GM18868 (cell line): ENCODE results near the gene RPS15.
"Not testable (repeated sequence)": the region's sequence is repeated elsewhere in the genome, so short reads cannot be mapped to it uniquely, and the experiment has no call there.

Source experiments
- ATAC-seq: cut with Tn5 transposase; IDR thresholded peaks from one replicate; pipeline ENCODE4 v1.9.1; 2021; ENCODE audit warnings: mild to moderate bottlenecking, moderate library complexity; ENCODE audit not compliant: unreplicated experiment

Gene RPS15

DNA sequence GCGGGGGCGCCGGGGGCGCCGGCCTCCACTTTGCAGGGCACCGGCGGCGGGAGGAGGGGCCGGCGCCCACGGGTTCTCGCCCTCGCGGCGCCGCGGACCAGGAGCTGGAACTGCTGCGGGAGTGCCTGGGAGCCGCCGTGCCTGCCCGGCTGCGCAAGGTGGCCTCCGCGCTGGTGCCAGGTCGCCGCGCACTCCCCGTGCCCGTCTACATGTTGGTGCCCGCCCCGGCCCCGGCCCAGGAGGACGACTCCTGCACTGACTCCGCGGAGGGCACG lies 29.0 kb downstream of the RPS15 start:
- ATAC-seq: no peak

DNA sequence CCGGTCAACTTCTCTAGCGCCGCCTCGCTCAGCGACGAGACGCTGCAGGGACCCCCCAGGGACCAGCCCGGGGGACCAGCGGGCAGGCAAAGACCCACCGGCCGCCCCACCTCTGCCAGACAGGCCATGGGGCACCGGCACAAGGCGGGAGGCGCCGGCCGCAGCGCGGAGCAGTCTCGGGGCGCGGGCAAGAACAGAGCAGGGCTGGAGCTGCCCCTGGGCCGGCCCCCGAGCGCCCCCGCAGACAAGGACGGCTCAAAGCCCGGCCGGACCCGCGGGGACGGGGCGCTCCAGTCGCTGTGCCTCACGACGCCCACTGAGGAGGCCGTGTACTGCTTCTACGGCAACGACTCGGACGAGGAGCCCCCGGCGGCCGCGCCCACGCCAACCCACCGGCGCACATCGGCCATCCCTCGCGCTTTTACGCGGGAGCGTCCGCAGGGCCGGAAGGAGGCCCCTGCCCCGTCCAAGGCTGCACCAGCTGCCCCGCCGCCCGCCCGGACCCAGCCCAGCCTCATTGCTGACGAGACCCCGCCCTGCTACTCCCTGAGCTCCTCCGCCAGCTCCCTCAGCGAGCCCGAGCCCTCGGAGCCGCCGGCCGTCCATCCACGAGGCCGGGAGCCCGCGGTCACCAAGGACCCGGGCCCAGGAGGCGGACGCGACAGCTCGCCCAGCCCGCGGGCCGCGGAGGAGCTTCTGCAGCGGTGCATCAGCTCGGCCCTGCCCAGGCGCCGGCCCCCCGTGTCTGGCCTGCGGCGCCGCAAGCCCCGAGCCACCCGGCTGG lies 29.5 kb downstream of the RPS15 start:
- no peak for ATAC-seq

DNA sequence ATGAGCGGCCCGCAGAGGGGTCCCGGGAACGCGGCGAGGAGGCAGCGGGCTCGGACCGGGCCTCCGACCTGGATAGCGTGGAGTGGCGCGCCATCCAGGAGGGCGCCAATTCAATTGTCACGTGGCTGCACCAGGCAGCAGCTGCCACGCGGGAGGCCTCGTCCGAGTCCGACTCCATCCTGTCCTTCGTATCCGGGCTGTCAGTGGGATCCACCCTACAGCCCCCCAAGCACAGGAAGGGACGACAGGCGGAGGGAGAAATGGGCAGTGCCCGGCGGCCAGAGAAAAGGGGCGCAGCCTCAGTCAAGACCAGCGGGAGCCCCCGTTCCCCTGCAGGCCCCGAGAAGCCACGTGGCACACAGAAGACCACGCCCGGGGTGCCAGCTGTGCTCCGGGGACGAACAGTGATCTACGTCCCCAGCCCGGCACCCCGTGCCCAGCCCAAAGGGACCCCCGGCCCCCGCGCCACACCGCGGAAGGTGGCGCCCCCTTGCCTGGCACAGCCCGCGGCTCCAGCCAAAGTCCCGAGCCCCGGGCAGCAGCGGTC lies 30.2 kb downstream of the RPS15 start:
- no peak for ATAC-seq

DNA sequence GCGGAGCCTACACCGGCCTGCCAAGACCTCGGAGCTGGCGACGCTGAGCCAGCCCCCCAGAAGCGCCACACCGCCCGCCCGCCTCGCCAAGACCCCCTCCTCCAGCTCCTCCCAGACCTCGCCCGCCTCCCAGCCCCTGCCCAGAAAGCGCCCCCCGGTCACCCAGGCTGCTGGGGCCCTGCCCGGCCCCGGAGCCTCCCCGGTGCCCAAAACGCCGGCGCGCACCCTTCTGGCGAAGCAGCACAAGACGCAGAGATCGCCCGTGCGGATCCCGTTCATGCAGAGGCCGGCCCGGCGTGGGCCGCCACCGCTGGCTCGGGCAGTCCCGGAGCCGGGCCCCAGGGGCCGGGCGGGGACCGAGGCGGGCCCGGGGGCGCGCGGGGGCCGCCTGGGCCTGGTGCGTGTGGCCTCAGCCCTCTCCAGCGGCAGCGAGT lies 30.6 kb downstream of the RPS15 start:
- no peak for ATAC-seq

DNA sequence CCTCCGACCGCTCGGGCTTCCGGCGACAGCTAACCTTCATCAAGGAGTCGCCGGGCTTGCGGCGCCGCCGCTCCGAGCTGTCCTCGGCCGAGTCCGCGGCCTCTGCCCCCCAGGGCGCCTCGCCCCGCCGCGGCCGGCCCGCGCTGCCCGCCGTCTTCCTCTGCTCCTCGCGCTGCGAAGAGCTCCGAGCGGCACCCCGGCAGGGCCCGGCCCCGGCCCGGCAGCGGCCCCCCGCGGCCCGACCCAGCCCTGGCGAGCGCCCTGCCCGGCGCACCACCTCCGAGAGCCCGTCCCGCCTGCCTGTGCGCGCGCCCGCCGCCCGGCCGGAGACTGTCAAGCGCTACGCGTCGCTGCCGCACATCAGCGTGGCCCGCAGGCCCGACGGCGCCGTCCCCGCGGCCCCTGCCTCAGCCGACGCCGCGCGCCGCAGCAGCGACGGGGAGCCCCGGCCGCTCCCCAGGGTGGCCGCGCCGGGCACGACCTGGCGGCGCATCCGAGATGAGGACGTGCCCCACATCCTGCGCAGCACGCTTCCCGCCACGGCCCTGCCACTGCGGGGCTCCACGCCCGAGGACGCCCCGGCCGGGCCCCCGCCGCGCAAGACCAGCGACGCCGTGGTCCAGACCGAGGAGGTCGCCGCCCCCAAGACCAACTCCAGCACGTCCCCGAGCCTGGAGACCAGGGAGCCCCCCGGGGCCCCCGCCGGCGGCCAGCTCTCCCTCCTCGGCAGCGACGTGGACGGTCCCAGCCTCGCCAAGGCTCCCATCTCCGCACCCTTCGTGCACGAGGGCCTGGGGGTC lies 31.3 kb downstream of the RPS15 start:
- ATAC-seq: no peak

DNA sequence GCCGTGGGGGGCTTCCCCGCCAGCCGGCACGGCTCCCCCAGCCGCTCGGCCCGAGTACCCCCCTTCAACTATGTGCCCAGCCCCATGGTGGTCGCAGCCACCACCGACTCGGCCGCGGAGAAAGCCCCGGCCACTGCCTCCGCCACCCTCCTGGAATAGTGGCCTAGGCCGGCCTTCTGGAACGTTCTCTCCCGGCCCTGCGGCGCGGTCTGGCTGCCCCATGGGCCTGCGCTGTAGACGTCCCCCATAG lies 31.8 kb downstream of the RPS15 start:
- ATAC-seq: no peak

DNA sequence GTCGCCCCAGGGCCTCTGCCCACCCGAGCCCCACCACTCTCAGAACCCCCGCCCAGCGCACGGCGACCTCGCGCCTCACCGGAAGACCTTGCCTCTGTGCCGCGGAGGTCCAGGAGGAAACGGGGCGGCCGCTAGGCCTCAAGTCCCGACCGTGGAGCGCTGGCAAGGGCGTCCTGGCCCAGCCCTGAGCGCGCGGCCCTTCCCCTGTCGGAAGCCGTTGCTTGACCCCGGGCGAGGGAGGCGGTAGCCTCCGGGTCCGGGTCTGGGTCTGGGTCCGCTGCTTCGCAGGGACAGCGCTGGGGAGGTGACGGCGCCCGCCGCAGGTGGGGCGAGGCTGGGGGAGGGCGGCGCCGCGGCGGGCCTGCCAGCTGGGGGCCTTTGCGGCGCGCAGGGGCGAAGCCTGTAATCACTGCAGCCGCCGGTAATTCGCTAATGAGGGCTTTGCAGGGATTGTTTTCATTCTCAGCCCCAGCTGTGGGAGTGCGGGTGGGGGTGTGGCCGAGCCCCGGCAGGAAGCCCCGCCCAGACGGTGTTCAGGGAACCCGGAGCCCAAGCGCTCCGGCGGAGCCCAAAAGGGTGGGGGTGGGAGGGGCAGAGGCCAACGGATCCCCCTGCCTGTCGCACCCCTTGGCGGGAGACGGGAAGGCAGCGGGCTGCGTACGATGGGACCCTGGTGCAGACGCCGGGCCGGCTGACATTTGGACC lies 32.3 kb downstream of the RPS15 start:
- ATAC-seq: no peak

DNA sequence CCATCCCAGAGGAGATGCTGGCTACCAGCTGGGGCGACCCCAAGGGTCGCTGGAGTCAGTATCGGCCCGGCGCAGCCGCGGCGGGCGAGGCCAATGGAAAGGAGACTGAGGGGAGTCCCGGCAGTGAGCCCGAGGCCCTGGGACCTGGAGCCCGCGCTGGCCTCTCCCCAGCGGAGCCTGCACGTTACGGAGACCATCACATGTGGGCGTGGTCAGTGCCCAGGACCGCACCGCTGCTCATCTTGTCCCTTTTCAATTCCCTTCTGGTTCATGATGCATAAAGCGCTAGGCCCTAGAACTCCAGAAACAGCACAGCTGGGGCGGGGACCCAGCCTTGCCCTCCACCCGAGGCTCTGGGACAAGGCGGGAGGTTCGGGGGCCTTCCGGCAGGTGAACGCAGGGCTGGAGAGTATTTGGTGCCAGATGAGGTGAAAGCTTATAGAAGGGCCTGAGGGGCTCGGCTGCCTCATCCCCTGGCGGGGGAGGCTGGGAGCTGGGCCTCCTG lies 32.9 kb downstream of the RPS15 start:
- no peak for ATAC-seq

DNA sequence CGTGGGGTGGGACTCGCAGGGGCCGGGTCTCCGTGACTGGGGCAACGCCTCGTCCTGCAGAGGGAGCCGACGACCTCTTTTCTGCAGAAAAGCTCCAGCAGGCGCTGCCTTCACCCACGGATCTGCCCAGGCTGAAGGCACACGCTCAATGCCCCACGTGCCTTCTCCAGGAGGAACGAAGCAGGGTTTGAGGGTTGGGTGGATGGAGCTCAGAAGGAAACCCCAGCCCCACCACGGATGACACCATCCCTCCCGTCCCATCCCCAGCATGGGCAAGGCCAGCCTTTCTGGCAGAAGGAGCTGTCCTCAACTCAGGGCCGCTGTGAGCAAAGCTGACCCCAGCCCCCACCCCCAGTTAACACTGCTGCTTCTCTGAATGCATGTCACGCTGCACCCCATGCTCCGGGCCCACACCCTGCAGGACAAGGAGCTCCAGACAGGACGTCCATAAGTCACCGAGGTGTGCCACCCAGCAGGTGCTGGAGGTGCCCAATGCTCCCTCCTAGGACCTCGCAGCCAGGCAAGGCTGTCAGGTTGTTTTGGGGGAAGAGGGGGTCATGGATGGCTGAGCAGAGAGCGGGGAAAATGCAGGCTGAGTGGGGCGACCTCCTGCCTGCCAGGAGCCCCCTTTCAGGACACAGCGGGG lies 33.4 kb downstream of the RPS15 start:
- ATAC-seq: no peak

DNA sequence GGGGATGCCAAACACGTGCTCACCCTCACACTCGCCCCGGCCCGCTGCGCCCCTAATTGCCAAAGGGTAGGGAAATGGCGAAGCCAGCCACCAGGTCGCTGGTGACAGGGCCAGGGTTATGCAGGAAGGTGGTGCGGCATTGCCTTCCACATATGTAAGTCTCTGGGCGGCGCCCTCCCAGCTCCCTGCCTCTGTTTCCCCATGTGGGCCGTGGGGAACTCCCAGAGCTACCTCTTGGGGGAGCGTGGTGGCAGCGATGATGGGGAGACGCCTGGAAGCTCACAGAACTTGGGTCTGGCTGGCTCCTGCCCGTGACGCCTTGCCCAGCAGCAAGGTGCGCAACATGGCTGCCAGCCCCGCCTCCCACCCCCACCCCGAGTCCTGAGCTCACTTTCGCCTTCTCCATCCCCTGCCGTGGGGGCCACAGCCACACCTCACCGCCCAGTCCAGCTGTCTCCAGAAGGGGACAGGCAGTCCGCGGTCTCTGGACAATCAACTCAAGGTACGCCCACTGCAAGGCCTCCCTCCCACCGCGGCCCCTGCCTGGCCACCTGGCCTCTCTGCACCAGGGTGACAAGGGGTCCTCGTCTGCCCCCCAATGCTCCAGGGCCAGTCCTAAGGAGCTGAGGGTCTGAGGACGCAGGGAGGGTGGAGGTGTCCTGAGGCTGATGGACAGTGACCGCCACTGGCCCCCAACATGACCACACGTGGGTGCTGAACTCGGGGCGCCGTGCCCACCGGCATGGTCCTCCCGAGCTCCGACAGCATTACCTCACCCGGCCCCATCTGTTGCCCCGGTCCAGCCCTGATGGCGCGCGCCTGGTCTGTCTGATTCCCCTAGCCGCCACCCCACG lies 34.3 kb downstream of the RPS15 start:
- no peak for ATAC-seq

DNA sequence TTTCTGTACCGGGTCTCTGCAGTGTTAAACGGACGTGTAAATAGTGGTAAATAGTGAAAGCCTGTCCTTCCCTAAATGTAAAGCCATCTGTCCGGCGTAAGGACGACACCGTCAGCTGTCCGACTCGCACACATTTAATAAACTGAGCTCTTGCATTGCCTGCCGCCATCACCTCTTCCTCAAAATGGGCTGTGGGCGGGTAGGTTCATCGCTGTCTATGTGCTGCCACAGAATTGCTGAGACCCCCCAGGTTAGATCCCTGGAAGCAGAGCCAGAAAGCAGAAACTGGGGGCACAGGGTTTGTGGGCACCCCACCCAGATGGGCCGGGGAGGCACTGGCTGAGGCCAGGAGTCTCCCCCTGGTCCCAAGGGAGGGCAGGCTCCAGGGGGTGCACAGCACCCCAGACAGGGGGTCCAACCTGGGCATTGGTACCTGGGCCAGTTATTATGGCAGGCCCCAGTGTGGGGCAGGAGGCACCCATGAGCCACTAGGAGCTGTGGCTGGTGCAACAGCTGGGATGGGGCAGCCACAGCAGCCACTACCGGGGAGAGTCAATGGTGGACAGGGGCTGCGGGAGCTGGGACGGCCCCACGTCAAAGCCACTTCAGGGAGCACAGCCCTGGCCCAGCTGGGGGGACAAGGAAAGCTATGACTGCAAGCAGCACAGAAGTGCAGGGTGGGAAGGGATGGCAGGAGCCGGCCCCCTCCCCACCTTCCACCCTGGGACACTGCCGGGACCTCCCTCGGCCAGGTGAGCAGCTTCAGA lies 35.1 kb downstream of the RPS15 start:
- no peak for ATAC-seq

DNA sequence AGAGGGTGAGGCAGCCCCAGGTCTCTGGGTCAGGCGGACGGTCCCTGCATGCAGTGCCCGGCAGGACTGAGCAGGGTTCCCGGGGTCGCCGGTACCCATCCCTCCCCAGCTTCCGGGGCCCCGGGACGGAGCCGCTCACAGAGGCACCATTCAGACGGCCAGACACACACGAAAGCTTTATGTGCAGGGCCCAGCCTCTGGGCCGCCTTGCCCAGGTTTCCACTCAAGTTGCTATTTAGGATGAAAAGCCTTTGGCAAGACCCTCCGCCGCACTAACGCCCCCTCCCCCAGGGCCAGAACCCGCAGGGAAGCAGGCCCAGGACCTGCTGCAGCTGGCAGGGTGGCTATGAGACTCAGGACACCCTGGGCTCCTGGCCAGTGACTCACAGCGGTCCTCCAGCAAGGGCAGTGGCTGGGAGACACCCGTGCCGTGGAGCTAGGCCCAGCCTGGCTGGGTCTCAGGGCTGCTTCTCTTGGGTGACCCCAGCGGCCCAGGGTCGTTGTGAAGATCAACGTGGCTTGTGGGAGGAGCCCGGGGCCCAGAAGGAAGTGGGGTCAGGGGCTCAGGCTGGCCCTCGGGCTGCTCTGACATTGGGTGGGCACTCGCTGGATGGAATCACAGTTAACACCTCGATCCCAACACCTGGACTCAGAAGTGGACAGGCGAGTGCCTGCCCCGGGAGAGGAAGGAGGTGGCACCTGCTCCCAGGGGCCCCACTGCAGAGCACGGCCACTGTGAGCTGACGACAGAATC lies 36.0 kb downstream of the RPS15 start:
- no peak for ATAC-seq

DNA sequence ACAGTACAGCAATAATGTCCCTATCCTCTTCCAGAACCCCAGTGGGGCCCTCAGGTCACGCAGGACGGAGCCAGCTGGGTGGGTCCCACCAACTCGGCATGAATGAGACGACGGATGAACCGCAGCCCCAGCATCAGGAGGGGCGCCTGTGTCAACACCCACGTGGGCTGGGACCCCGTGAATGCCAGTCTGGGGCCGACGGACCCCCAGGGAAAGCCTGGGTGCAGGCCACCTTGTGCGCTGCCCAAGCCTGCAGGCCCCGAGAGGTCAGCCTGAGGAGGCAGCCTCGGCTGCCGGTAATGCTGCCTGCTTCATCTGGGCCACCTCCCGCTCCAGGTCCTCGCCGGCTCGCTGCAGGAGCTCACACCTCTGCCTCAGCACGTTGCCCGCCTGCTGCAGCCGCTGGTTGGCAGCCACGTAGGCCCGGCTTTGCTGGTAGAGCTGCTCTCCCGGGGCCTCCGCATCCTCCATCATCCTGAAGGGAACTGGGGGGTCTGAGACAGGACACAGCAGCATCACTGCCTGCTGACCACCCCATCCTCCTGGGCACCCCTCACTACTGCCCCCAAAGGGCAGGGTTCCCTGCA lies 36.7 kb downstream of the RPS15 start:
- no peak for ATAC-seq

DNA sequence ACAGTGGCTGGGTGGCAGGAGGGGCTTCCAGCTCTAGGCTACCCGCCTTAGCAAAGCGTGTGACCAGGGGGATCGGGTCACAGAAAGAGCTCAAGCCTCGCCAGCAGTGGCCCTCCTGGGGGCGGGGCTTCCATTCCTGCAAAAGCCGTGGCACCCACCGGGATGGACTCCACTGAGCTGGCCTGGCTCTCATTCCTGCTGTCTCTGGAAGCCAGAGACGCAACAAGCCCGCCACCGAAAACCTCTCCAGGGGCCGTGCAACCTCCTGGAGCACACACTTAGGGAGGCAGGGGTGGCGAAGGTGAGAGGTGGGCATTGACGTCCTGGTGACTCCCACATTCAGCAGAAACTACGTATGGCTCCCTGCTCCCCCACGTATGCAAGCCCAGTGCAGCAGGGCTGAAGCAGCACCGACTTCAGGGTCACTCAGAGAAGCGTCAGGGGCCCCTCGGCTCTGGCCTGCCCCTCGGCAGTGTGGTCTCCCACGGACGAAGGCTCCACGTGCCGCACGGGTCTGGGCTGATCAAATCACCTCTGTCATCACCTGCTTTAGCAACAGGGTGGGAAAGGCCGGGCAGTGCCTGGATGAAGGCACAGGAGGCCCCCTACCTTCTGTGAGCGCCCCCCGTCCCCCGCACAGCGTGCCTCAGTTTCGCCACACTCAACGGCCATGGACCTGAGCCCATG lies 37.7 kb downstream of the RPS15 start:
- no peak for ATAC-seq

DNA sequence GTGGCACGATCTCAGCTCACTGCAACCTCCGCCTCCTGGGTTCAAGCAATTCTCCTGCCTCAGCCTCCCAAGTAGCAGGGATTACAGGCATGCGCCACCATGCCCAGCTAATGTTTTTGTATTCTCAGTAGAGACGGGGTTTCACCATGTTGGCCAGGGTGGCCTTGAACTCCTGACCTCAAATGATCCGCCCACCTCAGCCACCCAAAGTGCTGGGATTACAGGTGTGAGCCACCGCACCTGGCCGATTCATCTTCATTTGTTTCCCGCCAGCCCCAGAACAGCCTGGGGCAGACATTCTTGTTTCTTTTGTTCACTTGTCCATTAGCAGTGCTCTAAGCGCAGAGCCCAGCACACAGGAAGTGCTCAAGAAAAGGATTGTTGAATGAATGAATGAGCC lies 38.9 kb downstream of the RPS15 start:
- not testable (repeated sequence) for ATAC-seq

DNA sequence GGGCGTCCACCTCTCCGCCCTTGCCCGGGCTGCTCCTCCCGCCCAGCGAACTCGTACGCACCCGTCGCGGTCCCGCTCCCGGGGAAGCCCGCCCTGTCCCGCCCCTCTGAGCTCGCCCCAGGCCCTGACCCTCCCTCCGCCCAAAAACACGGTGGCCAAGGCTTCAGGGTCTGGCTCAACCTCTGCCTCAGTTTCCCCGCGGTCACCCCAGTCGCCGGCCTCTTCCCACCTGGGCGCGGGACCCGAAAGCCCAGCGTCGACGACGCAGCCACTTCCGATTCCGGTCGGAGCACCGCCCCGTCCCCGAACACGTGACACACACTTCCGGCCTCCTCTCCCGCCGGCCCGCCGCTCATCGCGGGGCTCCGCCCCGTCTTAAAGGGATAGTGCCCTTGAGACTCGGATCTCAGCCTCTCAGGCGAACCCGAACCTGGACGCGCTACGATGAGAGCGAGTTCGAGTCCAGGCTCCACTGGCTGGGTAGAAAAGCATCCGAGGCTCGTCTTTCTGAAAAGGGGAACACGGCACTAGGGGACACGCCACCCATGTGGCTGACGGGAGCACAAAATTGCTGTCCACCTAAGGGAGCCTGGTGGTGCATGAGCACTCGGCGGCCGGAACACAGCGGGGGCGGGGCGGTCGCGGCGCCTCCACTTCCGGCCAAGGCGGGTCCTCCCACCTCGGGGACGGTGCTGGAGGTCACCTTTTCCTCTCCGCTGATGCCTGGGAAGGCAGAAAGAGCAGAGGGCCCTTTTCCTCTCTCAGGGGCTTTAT lies 40.9 kb downstream of the RPS15 start, which contains the start of gene C19orf25:
Gene C19orf25 (minus strand): TSS at position 282 of the 774 bp plus-strand sequence. CDS start 312 bp downstream, outside the sequence.
- ATAC-seq: peak; percentile 89
